GM08714 (cell line): ENCODE data around the gene GALNT1.

ENCODE experiments used
- H3K4me3 ChIP-seq: fragments of 200-500 bp; sonication (Bioruptor generic); 2 replicates; pipeline ENCODE4 v1.5.1; 2014; ENCODE audit warnings: mild to moderate bottlenecking, low read length, inconsistent platforms
- ZNF274 ChIP-seq: IDR thresholded peaks from 2 replicates; pipeline ENCODE4 v1.6.1; 2012; ENCODE audit warnings: mild to moderate bottlenecking, low read depth, low read length

GALNT1 gene

GRCh38 chr18:35662293-35663062 is 80.9 kb downstream of the GALNT1 start:
- no peak overlapping the region for H3K4me3 ChIP-seq
- no peak for TF ChIP-seq ZNF274

GRCh38 chr18:35671966-35672603 is 90.5 kb downstream of the GALNT1 start:
- no peak for TF ChIP-seq ZNF274
- no peak overlapping the region for H3K4me3 ChIP-seq

- TF ChIP-seq ZNF274 = no peak
- no peak overlapping the region for H3K4me3 ChIP-seq
Measured at GRCh38 chr18:35672897-35673296, 91.4 kb downstream of the GALNT1 start.

GRCh38 chr18:35673682-35674081 is 92.1 kb downstream of the GALNT1 start:
- no peak for TF ChIP-seq ZNF274
- no peak overlapping the region for H3K4me3 ChIP-seq

GRCh38 chr18:35680139-35680551 is 98.6 kb downstream of the GALNT1 start:
- no peak for TF ChIP-seq ZNF274
- no peak overlapping the region for H3K4me3 ChIP-seq

GRCh38 chr18:35682281-35682867 is 100.8 kb downstream of the GALNT1 start:
- TF ChIP-seq ZNF274 = no peak
- H3K4me3 ChIP-seq = no peak overlapping the region

GRCh38 chr18:35683021-35683420 is 101.5 kb downstream of the GALNT1 start:
- no peak for TF ChIP-seq ZNF274

GRCh38 chr18:35688757-35689156 is 107.2 kb downstream of the GALNT1 start:
- TF ChIP-seq ZNF274 = no peak
- no peak overlapping the region for H3K4me3 ChIP-seq

More at GRCh38 chr18:35683021-35683420, 101.5 kb downstream of the GALNT1 start:
- no peak overlapping the region for H3K4me3 ChIP-seq

GRCh38 chr18:35689728-35690127 is 108.2 kb downstream of the GALNT1 start:
- H3K4me3 ChIP-seq = no peak overlapping the region
- TF ChIP-seq ZNF274 = no peak

- TF ChIP-seq ZNF274 = no peak
- no peak overlapping the region for H3K4me3 ChIP-seq
Measured at GRCh38 chr18:35691625-35692024, 110.1 kb downstream of the GALNT1 start.

- no peak for TF ChIP-seq ZNF274
- no peak overlapping the region for H3K4me3 ChIP-seq
Measured at GRCh38 chr18:35692866-35693265, 111.3 kb downstream of the GALNT1 start.

GRCh38 chr18:35693829-35694228 is 112.3 kb downstream of the GALNT1 start:
- H3K4me3 ChIP-seq = no peak overlapping the region
- TF ChIP-seq ZNF274 = no peak

- TF ChIP-seq ZNF274 = no peak
- H3K4me3 ChIP-seq = no peak overlapping the region
Measured at GRCh38 chr18:35694808-35695207, 113.3 kb downstream of the GALNT1 start.

GRCh38 chr18:35695384-35695783 is 113.8 kb downstream of the GALNT1 start:
- TF ChIP-seq ZNF274 = no peak
- no peak overlapping the region for H3K4me3 ChIP-seq

GRCh38 chr18:35695803-35696202 is 114.3 kb downstream of the GALNT1 start:
- no peak for TF ChIP-seq ZNF274
- H3K4me3 ChIP-seq = no peak overlapping the region
